HG03064 (cell line): ENCODE results near the gene SYT6.
"Not testable (repeated sequence)": the region's sequence is repeated elsewhere in the genome, so short reads cannot be mapped to it uniquely, and the experiment has no call there.

Source experiments
- ATAC-seq: cut with Tn5 transposase; IDR thresholded peaks from one replicate; pipeline ENCODE4 v1.9.1; 2021; ENCODE audit warnings: low read depth; ENCODE audit not compliant: unreplicated experiment

The SYT6 gene

GRCh38 chr1:114077188-114077587 lies 76.5 kb downstream of the SYT6 start:
- ATAC-seq, result no peak

- no peak for ATAC-seq
Observed at GRCh38 chr1:114076308-114076707, 77.4 kb downstream of the SYT6 start.

GRCh38 chr1:114075546-114076242 lies 78.0 kb downstream of the SYT6 start:
- no peak for ATAC-seq

DNA sequence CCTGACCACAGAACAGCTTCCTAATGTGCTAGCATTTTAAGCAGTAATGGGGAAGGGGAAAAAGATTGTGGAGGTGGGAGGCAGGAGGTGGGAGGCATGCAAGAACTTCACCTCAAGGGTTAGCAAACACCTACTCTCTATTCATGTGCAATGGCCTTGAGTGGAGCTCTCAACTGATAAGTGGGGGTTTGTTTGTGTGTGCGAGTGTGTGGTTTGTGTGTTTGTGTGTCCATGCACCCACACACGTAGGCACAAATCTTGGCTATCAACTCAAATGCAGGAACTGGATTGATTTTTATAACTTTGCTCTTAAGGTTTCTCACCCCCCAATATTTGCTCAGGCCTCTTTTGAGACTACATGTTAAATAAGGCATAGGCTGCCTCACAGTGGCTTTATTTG lies 78.6 kb downstream of the SYT6 start:
- ATAC-seq, result no peak

DNA sequence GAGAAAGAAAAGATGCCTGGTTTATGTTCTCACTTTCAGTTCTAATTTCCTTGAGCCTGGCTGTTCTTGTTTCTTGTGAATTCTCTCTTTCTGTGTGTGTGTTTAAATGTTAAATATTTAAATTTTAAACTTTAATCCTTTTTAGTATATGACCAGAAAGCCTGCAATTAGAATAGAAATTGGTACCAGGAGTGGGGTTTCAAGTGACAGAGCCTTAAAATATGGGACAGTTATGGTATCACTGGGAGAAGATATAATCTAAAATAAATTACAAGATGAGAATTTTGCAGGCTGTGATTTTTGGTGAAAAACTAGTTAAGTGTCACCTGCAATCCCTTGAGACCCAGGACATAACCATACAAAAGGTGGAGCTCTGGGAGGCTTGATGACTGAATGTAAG lies 81.4 kb downstream of the SYT6 start:
- ATAC-seq, result no peak

- not testable (repeated sequence) for ATAC-seq
Observed at GRCh38 chr1:114069762-114070161, 83.9 kb downstream of the SYT6 start.

DNA sequence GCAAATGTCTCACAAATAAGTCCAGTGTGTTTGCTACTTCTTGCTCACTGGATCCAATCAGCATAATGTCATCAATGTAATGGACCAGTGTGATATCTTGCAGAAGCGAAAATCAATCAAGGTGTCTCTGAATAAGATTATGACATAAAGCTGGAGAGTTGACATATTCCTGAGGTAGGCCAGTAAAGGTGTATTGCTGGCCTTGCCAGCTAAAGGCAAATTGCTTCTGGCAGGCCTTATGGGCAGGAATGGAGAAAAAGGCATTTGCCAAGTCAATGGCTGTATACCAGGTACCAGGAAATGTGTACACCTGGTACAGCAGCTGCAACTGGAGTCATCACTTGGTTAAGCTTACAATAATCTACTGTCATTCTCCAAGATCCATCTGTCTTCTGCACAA lies 85.0 kb downstream of the SYT6 start:
- not testable (repeated sequence) for ATAC-seq

DNA sequence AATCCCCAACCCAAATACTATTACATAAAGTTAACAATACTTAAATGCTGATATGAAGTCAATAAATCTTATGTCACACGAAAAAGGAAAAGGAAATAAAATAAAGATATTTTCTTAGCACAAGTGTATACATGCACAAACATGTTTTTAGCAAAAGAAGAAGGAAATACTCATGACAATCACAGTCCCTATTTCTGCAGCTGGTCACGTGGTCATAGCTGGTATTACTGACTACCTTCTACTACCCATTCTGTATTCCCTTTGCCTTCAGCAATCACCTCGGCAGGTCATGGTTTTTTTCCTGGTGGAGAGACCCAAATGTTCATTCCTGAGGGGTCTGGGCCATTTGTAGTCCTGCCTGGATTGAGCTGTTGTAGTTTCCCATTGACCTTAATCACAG lies 88.0 kb downstream of the SYT6 start:
- ATAC-seq, result not testable (repeated sequence)

DNA sequence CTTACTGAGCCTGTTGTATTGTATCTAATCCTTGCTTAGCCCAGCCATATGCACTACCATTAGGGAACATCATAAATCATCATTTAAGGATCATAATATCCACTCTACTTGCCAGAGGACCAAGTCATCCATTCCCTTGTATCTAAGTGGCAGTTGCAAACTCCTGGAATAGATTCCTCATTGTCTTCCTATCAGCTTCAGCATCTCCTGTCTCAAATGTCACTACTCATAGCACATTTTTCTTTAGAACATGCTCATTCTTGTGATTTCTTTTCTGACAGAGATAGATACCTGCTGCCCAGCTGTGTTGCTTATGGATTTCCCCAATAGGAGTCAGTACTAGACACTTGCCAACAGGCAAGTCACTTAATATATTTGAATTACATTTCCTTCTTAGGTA lies 90.1 kb downstream of the SYT6 start:
- no peak for ATAC-seq

DNA sequence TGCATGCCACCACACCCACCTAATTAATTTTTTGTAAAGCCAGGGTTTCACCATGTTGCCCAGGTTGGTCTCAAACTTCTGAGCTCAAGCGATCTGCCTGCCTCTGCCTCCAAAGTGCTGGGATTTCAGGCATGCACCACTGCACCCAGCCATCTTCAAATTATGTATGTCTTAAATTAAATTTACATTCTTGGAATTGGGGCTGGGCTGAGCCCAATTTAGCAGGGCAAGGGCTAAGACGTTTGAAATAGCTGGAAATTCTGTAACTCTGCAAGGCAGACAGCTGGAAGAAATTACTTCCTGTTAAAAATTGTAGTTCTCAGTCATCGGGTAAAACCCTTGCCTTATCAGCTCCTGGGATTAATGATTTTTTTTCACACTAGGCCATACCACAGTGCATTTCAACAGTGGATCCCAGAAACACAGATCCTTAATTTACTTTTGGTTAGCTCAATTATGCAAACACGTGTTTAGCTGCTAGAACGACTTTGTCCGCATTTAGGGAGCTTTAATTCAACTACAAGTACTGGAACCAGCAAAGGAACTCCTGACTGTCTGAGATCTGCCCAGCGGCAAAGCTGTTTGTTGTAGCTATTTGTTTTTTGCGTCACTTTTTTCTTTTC lies 91.1 kb downstream of the SYT6 start:
- ATAC-seq, result no peak

- no peak for ATAC-seq
Observed at GRCh38 chr1:114061121-114061830, 92.4 kb downstream of the SYT6 start.

DNA sequence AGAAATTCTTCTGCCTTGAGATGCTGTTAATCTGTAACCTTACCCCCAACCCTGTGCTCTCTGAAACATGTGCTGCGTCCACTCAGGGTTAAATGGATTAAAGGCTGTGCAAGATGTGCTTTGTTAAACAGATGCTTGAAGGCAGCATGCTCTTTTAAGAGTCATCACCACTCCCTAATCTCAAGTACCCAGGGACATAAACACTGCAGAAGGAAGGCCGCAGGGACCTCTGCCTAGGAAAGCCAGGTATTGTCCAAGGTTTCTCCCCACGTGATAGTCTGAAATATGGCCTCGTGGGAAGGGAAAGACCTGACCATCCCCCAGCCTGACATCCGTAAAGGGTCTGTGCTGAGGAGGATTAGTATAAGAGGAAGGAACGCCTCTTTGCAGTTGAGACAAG lies 95.4 kb downstream of the SYT6 start:
- not testable (repeated sequence) for ATAC-seq

- no peak for ATAC-seq
Observed at GRCh38 chr1:114054148-114054547, 99.5 kb downstream of the SYT6 start.

DNA sequence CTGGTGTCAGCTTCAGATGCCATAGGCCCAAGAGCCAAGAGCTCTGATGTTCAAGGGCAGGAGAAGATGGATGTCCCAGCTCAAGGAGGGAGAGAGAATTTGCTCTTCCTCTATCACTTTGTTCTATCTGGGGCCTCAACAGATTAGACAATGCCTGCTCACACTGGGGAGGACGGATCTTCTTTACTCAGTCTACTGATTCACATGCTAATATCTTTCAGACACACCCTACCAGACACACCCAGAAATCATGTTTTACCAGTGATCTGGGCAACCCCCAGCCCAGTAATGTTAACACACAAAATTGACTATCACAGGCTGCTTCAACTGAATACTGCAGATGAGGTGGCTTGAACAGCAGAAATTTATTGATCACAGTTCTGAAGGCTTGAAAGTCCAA lies 105.4 kb downstream of the SYT6 start:
- ATAC-seq, result no peak

DNA sequence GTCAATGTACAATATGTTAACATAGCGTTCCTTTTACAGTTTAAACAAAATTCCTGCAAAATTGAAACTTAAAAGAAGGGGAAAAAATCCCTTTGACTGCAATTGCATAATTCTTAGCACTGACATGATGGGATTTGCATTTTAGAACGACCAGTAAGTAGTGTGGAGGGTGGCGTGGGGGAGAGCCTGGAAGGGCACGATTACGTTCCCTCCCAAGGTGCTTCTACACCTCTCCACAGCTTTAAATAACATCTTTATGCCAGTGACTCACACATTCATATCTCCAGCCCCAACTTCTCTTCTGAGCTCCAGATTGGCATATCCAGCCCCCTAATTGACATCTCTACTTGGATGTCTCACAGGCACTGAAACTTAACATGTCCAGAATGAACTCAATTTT lies 110.1 kb downstream of the SYT6 start:
- no peak for ATAC-seq

DNA sequence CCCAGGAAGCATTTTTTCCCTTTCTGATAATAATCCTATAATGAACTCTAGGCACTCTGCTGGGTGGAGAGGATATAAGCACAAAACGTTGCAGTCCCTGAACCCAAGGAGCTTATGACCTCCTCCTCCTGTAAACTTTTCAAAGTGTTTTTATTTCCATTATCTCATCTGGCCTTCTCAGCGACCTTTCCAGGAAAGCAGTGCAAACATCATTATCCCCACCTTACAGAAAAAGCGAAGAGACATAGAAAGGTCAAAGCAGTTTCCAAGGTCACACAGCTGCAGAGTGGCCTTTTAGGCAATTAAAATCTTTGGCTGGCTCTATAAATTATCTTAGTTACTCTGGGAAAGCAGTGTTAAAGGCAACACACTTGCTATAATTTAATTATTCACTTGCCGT lies 110.6 kb downstream of the SYT6 start:
- ATAC-seq, result no peak

DNA sequence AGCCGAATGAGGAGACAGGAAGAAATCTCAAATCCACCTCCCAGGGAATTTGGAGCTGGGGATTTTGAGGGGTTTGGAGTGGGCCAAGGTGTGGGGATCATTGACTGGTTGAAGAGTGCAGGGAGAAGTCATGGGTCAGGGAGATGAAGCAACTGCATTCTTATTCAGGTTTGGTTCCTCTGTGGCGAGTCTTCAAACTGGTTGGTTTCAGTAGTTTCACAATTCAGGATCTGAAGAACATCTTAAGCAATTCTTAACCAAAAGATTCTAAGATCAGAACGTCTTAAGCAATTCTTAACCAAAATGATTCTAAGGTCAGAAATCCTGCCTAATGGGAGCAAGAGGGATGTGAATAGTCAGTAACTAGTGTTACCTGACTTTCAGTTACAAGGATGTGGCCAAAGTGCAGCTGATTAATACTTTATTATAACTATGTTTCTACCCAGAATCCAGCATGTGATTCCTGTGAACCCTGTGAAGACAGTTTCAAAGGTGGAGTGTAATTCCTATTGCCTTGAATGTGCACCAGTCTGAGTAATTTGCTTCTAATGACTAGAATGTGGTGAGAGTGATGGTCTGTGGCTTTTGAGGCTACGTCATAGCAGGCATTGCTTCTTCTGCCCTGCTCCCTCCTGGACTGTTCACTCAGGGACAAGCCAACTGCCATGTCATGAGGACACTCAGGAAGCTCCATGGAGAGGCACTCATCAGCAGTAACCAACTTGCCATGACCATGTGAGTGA lies 113.2 kb downstream of the SYT6 start:
- no peak for ATAC-seq
